HG02642 (cell line): ENCODE measurements around the gene ARF3.

ENCODE experiments used
- ATAC-seq: cut with Tn5 transposase; IDR thresholded peaks from one replicate; pipeline ENCODE4 v1.9.1; 2021; ENCODE audit warnings: mild to moderate bottlenecking; ENCODE audit not compliant: unreplicated experiment, poor library complexity

ARF3 gene

GRCh38 chr12:48957141-48958048 lies at the start of gene ARF3:
TSS of gene ARF3 (minus strand) at chr12:48957487. CDS start at chr12:48941095, 16,392 bp downstream.
- peak; percentile 90 for ATAC-seq

- ATAC-seq = no peak
These were observed 43.1 kb upstream of the ARF3 start for GRCh38 chr12:49000346-49000745.

GRCh38 chr12:48999371-49000131 lies 42.3 kb upstream of the ARF3 start, which contains the start of gene DDN:
TSS of gene DDN (minus strand) at chr12:48999375. CDS start at chr12:48999287, 88 bp downstream.
- ATAC-seq = no peak

- ATAC-seq = peak; percentile 13
These were observed 41.4 kb upstream of the ARF3 start for GRCh38 chr12:48998497-48999353.

- peak; percentile 41 for ATAC-seq
These were observed 40.6 kb upstream of the ARF3 start for GRCh38 chr12:48997719-48998496.

GRCh38 chr12:48996794-48997718 lies 39.8 kb upstream of the ARF3 start:
- no peak for ATAC-seq

- peak; percentile 28 for ATAC-seq
These were observed 38.0 kb upstream of the ARF3 start for GRCh38 chr12:48995086-48995879.

- ATAC-seq = no peak
These were observed 37.2 kb upstream of the ARF3 start for GRCh38 chr12:48994224-48995085.

- no peak for ATAC-seq
These were observed 36.5 kb upstream of the ARF3 start for GRCh38 chr12:48993787-48994186.

GRCh38 chr12:48991247-48992050 lies 34.2 kb upstream of the ARF3 start:
- ATAC-seq = no peak

GRCh38 chr12:48990552-48990951 lies 33.3 kb upstream of the ARF3 start:
- no peak for ATAC-seq

GRCh38 chr12:48988030-48988649 lies 30.9 kb upstream of the ARF3 start:
- ATAC-seq = peak; percentile 60

- no peak for ATAC-seq
These were observed 29.5 kb upstream of the ARF3 start for GRCh38 chr12:48986720-48987291.

GRCh38 chr12:48985901-48986300 lies 28.6 kb upstream of the ARF3 start:
- no peak for ATAC-seq

GRCh38 chr12:48985475-48985897 lies 28.2 kb upstream of the ARF3 start:
- no peak for ATAC-seq
